Effector CD4-positive, alpha-beta T cell (primary cell): ENCODE data around the gene STK24.

ENCODE experiments used
- DNase-seq: peaks from one replicate; pipeline ENCODE4 v3.0.0-alpha.2; 2020

The STK24 gene

GRCh38 chr13:98509271-98510155 is 67.4 kb downstream of the STK24 start:
- no peak for DNase-seq

GRCh38 chr13:98508685-98509084 is 68.2 kb downstream of the STK24 start:
- DNase-seq = no peak

GRCh38 chr13:98508280-98508679 is 68.6 kb downstream of the STK24 start:
- DNase-seq = no peak

GRCh38 chr13:98507282-98507797 is 69.6 kb downstream of the STK24 start:
- DNase-seq = no peak

- DNase-seq = no peak
Observed at GRCh38 chr13:98506728-98507230, 70.1 kb downstream of the STK24 start.

- DNase-seq = no peak
Observed at GRCh38 chr13:98506322-98506721, 70.6 kb downstream of the STK24 start.

- DNase-seq = no peak
Observed at GRCh38 chr13:98505217-98505616, 71.7 kb downstream of the STK24 start.

GRCh38 chr13:98504371-98504963 is 72.4 kb downstream of the STK24 start:
- no peak for DNase-seq

GRCh38 chr13:98504029-98504351 is 72.9 kb downstream of the STK24 start:
- no peak for DNase-seq

GRCh38 chr13:98503175-98504028 is 73.5 kb downstream of the STK24 start:
- no peak for DNase-seq

GRCh38 chr13:98500963-98501421 is 75.9 kb downstream of the STK24 start:
- no peak for DNase-seq

GRCh38 chr13:98496966-98497365 is 79.9 kb downstream of the STK24 start:
- DNase-seq = no peak

GRCh38 chr13:98496479-98496791 is 80.5 kb downstream of the STK24 start:
- DNase-seq = no peak

- no peak for DNase-seq
Observed at GRCh38 chr13:98495627-98496478, 81.1 kb downstream of the STK24 start.

- no peak for DNase-seq
Observed at GRCh38 chr13:98494769-98495168, 82.1 kb downstream of the STK24 start.

- no peak for DNase-seq
Observed at GRCh38 chr13:98493042-98493712, 83.7 kb downstream of the STK24 start.

GRCh38 chr13:98492335-98493041 is 84.4 kb downstream of the STK24 start:
- no peak for DNase-seq

GRCh38 chr13:98490866-98491265 is 86.0 kb downstream of the STK24 start:
- DNase-seq = no peak

- DNase-seq = no peak
Observed at GRCh38 chr13:98490195-98490836, 86.6 kb downstream of the STK24 start.

- DNase-seq = no peak
Observed at GRCh38 chr13:98489446-98490194, 87.3 kb downstream of the STK24 start.
